ENCODE measurements around the gene LRIG1.
A peak's percentile ranks its signal among the peaks of the same experiment; 100 is the strongest.

LRIG1 gene

DNA sequence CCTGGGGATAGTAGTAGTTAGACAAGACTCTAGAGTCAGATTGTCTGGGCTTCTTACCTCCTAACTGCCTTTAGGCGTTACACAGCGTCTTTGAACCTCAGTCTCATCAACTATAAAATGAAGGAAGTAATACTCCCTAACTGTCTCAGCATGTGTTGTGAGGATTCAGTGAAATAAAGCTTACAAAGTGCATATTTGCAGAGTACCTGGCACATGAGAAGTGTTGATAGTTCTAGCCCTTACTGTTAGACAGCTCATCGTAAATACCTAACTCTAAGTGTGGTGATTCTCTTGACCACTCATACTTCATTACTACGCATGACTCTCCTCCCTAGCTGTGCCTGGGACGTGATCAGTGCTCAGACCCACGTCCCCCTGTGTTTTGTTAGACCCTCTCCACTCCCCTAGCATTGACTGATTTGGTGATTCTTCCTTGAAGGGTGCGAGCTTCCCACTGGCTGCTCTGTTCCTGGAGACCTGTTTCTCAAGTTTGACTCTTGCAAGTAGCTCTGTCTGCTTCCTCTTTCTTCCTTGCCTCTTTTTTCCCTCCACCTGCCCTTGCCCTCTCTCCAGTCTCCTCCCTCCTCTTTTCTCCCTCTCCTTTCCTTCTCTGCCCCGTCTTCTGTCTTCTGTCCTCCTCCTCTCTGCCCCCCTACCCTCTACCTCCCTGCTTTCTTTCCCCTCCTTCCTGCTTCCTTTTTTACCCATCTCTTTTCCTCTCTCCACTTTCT, 155.8 kb downstream of the LRIG1 start:
- no peak for DNase-seq (ENCODE audit: low read depth)

- no peak for DNase-seq (ENCODE audit: low read depth)
Measured at GRCh38 chr3:66344391-66344811, 156.4 kb downstream of the LRIG1 start.

DNA sequence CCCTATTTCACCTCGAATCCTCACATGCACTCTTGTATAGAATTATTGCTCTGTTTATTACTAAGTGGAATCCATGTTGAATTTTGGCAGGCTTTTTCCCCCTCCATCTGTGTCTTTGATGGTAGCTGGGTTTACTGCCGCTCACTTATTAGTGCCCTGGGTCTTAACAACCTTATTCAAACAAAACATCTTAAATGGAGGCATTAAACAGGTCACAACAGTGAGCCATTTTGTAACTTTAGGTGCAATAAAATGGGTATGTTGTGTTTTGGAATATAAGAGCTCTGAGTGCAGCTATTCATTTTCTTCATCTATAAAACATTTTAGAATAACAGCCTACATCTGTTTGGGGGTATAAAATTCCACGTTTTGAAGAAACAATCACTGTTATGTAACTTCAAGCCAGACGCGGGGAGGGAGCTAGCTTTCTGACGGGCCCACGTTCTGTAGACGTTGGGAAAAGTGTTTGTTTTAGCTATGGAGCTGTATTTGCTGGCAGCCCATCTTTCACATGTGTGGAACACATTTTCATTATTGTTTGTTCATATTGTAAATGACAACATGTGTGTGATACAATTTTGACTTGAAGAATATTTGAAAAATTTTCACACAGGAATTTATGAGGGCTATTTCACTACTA, 158.0 kb downstream of the LRIG1 start:
- no peak for DNase-seq (ENCODE audit: low read depth)

DNA sequence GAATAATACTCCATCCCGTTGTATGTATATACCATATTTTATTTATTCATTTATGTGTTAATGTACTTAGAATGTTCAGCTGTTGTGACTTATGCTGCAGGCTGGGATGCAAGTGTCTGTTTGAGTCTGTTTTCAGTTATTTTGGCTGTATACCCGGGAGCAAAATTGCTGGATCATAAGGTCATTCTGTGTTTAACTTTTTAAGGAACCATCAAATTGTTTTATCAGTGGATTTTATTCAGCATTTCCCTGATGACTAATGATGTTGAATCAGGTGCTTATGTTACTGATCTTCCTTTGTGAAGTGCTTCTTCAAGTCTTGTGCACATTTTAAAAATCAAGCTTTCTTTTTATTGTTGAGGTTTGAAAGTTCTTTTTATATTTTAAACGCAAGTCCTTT, 161.9 kb downstream of the LRIG1 start:
- DNase-seq (ENCODE audit: low read depth) = peak; percentile 80

DNA sequence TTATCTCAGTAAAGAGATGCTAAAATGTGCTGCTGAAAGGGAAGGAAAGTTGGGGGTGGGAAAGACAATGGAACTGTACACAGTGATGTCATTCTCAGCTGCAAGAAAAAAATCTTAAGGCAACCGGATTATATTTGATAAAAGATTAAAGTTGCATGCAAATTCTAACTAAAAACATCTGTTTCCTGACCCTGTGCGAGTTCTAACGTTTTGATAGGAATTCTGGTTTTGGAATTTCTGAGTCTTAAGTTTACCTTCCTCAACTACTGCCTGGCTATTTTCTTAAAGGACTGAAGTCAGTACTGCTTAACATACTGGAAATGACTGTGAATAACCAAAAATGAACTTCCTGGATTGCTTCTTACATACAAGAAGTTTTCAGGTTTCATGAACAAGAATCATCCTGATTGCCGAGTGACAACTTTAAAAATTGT, 164.5 kb downstream of the LRIG1 start:
- DNase-seq (ENCODE audit: low read depth) = peak; percentile 79

GRCh38 chr3:66335671-66336070, 165.2 kb downstream of the LRIG1 start:
- no peak for DNase-seq (ENCODE audit: low read depth)
